RPMI7951 (cell line): ENCODE measurements around the gene TMED10. TPM values are rescaled to one million over a fixed set of nuclear protein-coding genes. Genes with fewer than 3 reads are reported as not detected.

Source experiments
- DNase-seq: peaks from one replicate; pipeline ENCODE4 v3.0.0-alpha.2; 2012; ENCODE audit warnings: low read depth
- total RNA-seq: library from RNA; depleted of rRNA; stranded (reverse); fragments of >200 nt; shearing (Covaris generic); gene quantifications from 2 replicates; pipeline ENCODE4 v1.2.3, GENCODE V29; 2014; rRNA removed

Gene TMED10
- total RNA-seq = 201 and 247 TPM in 2 replicates

DNA sequence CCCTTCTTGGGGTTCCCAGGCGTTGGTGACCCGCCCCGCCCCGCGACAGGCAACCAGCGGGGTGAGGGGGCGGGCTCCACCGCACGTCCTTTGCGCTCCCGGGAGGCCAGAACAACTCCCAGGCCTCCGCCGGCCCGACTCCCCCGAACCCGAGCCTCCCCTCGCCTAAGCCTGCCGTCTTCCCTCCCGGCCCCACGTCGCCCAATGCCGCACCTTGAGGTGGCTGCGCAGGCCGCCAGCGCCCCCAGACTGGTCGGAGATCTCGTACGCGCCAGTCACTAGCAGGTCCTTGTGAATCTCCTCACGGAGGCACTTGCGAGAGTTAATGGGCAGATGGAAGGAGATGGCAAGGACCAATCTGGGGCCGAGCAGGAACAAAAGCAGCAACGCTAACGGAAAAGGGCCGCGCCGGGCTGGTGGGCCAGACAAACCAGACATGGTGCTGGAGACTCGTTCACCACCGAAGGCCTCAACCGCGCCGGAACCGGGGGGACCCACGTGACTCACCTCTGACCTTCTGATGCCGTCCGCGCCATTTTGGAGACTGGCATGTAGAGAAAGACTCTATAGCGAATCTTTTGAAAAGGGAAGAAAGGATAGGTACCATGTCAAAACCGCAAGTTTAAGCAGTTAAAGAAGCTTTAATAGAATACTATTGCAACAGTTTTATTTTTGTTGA is at the start of gene TMED10:
TSS of gene TMED10 (minus strand) at position 471 of the 679 bp plus-strand sequence. CDS start at position 438, 33 bp downstream.
- peak; percentile 78 for DNase-seq

GRCh38 chr14:75224561-75224960 is 48.1 kb upstream of the TMED10 start:
- no peak for DNase-seq

DNA sequence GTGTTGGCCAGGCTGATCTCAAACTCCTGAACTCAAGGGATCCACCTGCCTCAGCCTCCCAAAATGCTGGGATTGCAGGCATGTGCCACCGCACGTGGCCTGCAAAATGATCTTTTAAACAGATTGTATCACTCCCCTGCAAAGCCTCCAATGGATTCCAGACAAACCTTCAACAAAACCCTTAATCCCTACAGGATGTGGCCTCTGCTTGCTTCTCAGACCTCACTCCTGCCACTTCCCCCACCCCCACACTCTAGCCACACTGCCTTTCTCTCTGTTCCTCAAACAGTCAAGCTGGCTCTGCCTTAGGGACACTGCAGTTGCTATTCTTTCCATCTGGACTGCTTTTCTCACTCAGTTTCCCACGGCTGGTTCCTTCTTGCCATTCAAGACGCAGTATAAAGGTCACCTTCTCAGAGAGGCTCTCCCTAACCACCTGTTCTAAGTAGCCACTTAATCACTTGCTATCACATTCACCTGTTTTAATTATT is 47.3 kb upstream of the TMED10 start:
- DNase-seq = no peak

DNA sequence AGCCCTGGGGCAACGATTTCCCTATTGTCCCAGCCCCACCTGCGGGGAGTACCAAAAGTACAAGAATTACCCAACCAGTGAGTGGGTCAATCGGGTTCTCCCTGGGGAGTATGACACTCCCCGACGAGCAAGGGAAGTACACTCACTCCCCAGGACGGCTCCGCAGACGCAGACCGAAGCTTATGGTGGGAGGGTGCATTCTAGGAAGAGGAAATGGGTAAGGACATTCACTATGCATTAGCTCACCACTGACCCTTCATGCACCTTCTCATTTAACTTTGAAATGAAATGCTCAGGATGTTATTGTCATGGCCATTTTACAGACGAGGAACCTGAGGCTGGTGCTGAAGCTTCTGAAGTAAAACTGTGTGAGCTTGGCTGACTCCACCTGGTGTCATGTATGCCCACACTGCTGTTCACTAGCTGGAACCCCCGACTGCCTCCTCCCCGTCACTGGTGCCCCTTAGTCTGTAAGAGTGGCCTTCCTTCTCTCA is 45.8 kb upstream of the TMED10 start:
- no peak for DNase-seq

GRCh38 chr14:75221797-75222196 is 45.4 kb upstream of the TMED10 start:
- DNase-seq = no peak

GRCh38 chr14:75220156-75220555 is 43.7 kb upstream of the TMED10 start:
- no peak for DNase-seq

DNA sequence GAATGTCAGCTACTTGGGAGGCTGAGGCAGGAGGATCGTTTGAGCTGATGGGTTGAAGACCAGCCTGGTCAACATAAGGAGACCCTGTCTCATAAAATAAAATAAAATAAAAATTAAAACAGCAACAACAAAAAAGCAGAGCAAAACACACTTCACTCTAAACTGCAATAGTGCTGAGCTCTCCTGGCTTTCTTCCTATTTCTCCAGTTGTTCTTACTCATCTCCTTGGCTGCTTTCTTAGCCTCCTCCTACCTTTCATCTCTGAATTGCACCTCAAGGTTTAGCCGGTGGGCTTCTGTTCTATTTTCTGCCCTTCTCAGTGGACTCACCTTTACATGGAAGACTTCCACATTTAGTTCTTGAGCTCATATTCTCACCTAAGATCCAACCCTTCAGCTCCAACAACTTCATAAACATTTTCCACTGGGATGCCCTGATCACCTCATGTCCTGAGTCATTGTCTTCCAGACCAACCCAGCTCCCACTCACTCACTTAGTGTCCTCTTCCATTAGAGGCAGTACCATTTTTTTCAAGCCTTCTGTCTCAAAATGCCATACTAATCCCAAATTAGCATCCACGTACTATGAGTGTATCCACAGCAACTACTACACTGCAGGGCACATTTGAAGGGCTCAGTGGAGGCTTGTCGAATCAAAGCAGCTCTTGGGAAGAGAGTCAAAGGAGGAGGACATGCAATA is 41.2 kb upstream of the TMED10 start:
- no peak for DNase-seq

DNA sequence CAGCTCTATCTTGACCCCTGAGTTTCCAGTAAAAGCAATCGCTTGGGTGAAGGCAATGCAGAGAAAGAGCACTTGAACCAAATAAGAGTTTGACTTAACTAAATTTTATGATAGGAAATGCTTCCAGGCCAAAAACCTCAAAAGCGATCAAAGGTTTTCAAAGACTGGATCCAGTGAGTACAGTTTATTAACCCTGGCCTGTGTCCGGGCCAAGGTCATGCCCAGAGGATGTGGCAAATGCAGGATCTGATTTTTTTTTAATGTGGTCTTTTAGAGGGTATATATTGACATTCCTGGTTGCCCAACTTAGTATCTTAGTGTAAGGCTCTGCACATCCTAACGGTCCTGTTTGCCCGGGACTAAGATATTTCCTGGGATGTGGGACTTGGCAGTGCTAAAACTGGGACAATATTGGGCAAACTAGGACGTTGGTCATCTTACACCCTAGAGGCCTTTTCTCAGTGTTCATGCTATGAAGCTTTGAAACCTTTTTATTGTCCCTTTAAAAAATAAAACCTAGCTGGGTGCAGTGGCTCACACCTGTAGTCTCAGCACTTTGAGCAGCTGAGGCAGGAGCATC is 40.1 kb upstream of the TMED10 start:
- no peak for DNase-seq

DNA sequence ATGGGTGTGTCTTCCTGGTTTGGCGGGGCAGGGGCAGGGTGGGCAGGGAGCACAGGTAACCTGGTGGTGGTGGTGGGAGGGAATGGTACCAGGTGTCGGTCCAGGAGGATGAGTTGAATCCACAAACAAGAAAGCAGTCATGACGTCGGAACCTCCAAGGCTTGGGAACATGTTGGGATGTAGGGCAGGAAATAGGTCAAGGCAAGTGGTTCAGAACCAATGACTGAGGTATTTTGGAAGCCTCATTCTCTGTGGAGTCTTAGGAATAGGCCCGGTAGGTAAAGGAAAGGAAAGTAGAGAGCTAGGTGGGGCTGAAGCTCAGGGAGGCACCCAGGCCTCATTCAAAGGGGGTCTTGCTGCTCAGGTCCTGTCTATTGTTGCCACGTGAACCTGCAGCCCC is 39.1 kb upstream of the TMED10 start:
- no peak for DNase-seq

- DNase-seq = no peak
Measured at GRCh38 chr14:75214558-75214957, 38.1 kb upstream of the TMED10 start.

GRCh38 chr14:75213172-75213571 is 36.8 kb upstream of the TMED10 start:
- DNase-seq = no peak

DNA sequence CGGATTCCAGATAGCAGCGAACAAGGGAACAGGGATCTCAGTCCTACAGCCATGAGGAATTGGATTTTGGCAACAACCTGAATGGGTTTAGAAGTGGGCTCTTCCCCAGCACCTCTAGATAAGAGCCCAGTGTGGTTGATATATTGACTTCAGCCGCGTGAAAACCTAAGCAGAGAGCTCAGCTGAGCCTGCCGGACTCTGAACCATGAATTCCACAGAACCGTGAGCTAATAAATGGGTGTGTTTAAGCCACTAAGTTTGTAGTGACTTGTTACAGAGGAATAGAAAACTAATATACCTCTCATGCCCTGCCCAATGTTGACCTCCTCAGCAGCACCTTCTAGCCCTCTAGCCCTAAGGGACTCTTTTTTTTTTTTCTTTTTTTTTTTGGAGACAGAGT is 32.4 kb upstream of the TMED10 start:
- DNase-seq = no peak

- DNase-seq = no peak
Measured at GRCh38 chr14:75206190-75206589, 29.8 kb upstream of the TMED10 start.

DNA sequence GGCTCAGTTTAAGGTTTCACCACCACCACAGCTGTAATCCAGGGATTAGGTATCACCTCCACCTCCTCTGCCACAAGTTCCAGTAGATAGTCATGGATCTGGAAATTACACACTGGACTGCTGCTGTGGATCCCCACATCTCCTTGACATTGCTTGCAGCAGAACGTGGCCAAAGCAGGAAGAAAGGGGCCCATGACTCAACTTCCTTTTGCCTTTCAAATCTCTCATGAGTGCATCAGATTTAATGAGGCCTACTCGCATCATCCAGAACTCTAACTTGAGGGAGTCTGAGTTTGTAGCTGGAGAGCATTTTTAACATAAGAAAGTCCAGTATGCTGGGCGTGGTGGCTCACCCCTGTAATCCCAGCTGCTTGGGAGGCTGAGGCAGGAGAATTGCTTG is 29.2 kb upstream of the TMED10 start:
- peak; percentile 33 for DNase-seq

DNA sequence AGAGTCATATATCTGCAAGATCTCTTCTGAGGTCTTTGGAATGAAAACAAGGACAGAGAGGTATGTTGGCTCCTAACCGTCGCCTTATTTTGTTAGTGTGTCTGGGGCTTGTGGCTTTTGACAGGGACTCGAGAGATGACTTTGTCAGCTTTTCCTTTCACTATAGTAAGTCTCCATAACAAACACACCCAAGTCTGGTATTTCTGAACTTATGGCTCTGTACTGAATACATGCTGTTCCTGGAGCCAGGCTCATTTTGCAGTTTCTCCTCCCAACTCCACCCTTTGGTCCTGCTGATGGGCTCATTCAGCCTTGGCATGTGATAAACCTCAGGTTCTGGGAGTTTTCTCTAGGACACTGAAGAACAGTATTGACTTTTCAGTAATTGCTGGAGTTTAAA is 27.7 kb upstream of the TMED10 start:
- DNase-seq = no peak

DNA sequence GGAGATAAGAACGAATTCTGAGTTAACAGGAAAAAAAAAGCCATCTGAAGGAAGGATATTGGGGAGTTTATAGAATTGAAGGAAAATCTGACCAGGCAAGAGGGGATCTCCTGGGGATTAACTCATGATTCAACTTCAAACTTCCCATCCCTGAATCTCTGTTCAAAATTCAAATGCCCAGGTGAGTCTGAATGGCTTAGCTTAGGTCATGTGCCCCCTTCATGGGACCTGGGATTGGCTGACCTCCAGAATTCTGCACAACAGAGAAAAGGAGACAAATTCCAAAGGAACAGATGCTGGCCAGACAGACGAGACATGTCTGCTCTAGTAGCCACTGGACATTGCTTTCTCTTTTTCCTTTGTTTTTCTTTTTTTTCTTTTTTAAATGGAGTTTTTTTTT is 26.2 kb upstream of the TMED10 start:
- no peak for DNase-seq

GRCh38 chr14:75201087-75201486 is 24.7 kb upstream of the TMED10 start:
- no peak for DNase-seq

GRCh38 chr14:75200451-75200850 is 24.0 kb upstream of the TMED10 start:
- DNase-seq = no peak

GRCh38 chr14:75198291-75198933 is 22.0 kb upstream of the TMED10 start:
- DNase-seq = no peak

GRCh38 chr14:75197338-75197737 is 20.9 kb upstream of the TMED10 start:
- no peak for DNase-seq

- no peak for DNase-seq
Measured at GRCh38 chr14:75196468-75196867, 20.1 kb upstream of the TMED10 start.

DNA sequence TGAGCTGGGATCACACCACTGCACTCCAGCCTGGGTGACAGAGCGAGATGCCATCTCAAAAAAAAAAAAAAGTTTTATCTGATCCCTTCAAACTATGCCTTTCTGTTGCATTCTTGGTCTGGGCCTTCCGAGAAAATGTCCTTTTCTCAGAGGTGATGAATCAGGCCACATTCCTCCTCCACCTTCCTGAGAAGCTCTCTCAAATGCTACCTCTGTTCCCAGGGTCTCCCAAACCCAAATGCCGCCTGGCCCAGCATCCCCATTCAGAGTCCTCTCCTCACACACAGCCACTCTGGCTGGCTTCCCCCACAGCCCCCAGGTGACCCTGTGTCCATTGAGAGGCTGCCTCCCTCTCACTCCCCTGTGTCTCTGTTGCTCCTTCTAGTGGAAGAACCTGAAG is 19.7 kb upstream of the TMED10 start:
- no peak for DNase-seq
